NK-92 treated with Interleukin-12 subunit alpha and Interleukin-12 subunit beta, amount 100 ng/mL, for 24 hours (cell line): ENCODE results near the gene ARHGAP4.
A peak's percentile ranks its signal among the peaks of the same experiment; 100 is the strongest.

Source experiments
- DNase-seq: peaks from one replicate; lab custom pipeline; 2025; lab: John Stamatoyannopoulos, UW

ARHGAP4 gene

GRCh38 chrX:153945956-153946943 is 20.2 kb upstream of the ARHGAP4 start:
- no peak for DNase-seq

DNA sequence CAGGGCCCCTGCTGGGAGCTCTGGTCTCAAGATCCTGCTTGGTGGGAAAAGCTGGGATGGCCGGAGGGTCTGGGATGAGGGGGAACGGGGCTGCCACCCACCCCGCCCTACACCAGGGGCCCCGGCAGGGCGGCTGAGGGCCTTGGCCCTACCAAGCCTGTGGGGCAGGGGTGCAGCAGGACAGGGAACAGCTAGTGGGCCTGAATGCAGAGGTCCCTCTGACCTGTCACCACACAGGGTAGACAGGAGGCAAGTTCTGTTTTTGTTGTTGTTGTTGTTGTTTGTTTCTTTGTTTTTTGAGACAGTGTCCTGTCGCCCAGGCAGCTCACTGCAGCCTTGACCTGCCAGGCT is 18.7 kb upstream of the ARHGAP4 start:
- no peak for DNase-seq

DNA sequence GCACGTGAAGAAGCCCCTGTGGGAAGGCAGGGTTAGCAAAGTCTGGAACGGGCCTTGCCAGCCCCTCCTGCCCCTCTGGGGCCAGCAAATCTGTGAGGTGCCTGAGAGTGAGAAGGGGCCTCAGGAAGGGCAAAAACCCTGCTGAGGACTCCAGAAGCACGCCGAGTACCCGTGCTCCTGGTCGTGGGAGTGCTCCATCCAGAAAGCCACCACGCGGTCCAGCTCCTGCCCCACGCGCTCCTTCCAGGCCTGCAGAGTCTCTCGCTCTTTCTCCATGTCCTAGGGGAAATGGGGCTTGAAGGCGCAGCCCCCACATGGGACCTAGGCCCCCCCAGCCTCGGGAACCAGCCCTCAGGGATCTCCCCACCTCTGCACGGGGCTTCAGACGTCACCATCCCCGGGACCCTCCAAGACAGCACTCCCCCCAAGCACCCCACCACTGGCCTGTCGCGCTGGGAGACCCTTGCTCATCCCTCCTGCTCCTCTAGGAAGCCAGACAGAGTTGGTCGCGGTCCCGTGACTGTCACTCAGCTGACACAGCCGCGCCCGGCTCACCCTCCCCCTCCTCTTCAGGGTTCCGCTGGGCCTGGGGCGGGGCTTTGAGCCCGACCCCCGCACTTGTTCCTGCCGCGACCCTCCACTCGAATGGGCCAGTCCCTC is 18.2 kb upstream of the ARHGAP4 start, which contains the start of gene RENBP:
RENBP (minus strand) TSS at position 504 of the 660 bp plus-strand sequence; CDS start at position 471, 33 bp downstream.
- no peak for DNase-seq

- DNase-seq = no peak
Observed at GRCh38 chrX:153941336-153942252, 15.5 kb upstream of the ARHGAP4 start.

DNA sequence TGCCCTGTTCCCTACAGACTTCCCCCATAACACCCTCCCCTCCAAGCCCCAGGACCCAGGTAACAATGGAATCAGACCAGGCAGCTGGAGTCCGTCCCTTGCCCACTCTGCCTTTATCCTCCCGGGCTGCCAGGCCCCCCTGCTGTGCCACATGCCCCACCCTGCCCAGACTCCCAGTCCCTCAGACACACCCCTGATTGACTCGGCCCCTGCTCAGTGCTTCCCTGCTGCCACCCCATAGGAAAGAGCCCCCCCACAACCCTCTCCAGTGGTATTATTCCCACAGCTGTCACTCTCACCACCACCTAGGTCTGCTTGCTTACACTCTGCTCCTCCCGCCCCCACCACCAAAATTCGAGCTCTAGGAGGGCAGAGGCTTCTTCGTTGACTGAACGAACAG is 13.5 kb upstream of the ARHGAP4 start:
- no peak for DNase-seq

DNA sequence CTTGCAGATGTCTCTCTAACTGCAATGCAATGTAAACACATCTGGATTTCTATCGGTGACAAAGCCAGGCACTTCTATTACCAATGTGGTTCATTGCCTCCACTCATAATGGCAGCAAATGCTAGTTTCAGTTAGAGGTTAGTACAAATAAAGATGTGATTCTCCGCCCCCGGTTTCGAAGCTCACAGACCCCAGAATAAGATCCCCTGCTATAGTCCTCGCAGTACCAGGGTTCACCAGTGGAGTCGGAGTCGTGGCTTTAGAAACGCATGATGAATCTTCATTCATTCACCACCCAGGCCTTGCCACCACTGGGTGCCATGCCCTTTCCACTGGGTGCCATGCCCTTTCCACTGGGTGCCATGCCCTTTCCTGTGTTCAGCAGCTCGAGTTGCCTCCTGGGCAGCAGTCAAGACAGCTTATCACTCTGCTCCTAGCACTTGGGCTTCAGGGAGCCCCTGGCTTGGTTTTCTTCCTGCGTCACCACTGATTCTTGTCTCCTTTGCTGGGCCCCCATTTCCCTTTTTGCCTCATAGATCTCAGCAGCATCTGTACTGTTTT is 12.2 kb upstream of the ARHGAP4 start:
- DNase-seq = no peak

DNA sequence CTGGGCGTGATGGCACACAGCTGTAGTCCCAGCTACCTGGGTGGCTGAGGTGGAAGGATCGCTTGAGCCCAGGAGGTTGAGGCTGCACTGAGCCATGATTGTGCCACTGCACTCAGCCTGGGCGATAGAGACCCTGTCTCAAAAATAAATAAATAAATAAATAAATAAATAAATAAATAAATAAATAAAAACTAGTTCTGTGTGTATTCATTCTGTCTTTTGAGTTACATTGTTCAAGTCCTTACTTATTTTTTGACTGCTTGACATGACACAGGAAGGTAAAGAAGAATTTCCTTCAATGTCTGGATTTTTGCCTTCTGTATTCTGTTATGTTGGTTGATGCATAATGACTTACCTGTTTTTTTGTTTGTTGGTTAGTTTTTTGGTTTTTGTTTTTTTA is 11.0 kb upstream of the ARHGAP4 start:
- DNase-seq = no peak

GRCh38 chrX:153935326-153935851 is 9.3 kb upstream of the ARHGAP4 start:
- DNase-seq = no peak

DNA sequence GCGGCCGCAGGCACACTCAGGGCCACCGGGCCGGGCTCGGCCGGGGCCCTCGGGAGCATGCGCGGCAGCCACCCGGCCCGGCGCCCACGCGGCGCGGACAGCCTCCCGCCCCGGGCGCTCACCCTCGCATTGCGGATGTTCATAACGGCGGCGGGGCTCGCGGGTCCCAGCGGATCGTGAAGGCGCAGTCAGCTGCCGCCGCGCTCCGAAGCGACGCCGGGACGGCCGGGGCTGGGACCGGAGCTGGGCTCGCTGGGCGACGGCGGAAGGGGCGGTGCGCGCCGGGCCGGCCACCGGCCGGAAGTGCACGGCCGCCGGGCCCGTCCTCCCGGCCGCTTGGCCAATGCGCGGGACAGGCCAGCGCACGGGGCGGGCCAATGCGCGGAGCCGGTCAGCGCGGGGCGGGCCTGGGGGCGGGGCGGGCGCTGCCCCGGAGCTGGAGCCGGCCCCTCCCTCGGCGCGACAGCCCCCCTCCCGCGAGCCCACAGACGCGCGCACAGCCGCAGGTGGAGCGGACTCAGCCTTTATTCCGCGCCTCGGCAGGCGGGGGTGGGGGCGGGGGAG is 8.8 kb upstream of the ARHGAP4 start, which contains the start of gene NAA10:
NAA10 (minus strand) TSS at position 276 of the 564 bp plus-strand sequence; CDS start at position 143, 133 bp downstream.
- peak; percentile 50 for DNase-seq

GRCh38 chrX:153934148-153934761 is 8.2 kb upstream of the ARHGAP4 start:
- DNase-seq = no peak

GRCh38 chrX:153933748-153934147 is 7.7 kb upstream of the ARHGAP4 start:
- no peak for DNase-seq

- no peak for DNase-seq
Observed at GRCh38 chrX:153932220-153932915, 6.3 kb upstream of the ARHGAP4 start.

DNA sequence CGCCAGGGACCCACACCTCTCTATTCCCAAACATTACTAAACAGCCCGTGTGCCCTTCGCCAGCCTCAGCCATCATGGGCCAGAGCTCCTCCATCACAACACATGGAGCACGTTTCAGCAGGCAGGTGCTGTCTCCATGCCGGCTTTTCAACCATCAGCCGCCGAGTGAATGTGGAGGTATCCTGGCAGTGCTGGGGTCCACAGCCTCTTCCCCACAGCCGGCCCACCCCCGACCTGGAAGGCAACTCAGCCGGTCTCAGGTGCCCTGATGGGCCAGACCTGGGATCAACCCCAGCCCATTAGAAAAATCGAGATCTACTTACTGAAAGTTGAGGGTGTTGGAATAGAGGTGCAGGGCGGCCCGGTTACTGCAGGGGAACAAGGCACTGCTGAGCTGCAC is 5.7 kb upstream of the ARHGAP4 start:
- DNase-seq = no peak

DNA sequence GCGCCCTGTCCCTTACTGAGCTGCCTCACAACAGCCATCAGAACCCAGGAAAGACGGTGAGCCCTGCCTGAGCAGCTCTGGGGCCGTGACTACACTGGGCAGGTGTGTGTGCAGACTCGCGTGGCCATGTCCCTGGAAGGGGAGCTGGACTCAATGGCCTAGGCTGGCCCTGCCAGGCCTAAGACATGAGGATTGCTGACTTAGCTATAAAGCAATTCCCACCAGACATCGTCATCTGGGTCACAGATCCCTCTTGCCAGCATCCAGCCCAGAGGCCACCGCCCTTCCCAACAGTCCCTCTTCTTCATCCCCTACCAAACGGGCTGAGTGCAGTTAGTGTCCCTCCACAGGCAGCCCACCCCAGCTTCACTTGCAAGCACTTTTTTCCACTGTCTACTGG is 5.1 kb upstream of the ARHGAP4 start:
- DNase-seq = no peak

DNA sequence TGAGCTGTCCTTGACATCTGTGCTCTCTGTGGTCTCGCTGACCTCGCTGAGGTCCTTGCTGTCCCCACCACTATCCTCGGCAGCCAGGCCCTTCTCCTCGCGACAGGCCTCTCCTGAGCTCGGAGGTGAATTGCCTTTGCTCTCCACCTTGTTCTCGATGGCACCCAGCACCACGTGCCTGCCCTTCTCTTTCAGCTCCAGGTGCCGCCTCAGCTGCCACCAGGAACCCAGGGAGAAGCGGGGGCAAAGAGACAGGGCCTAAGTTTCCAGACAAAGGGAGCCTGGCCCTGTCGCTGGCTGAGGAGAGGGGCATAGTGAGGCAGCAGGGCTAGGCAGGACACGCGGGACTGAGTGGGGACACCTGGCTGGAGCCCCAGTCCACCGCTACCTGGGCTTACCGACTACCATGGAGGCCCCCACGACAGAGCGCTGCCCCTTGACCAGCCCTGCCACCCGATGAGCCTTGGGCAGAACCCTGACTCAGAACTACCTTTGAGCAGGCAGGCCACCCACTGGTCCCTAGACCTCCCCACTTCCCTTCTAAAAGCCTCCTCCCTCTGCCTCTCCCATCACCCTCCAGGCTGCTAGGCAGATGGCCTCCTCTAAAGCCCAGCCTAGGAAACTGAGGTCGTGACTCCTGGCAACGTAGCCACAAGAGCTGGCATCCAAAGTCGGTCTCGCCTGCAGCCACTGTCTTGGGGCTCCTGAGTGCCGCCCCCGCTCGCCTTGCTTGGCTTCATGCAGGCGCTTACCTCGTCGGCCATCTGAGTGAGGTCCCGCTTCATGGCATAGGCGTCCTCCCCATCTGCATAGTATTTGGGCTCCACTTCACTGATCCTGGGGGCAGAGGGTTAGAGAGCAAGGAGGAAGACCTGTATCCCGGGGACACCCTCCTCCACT is 4.2 kb upstream of the ARHGAP4 start:
- DNase-seq = no peak

DNA sequence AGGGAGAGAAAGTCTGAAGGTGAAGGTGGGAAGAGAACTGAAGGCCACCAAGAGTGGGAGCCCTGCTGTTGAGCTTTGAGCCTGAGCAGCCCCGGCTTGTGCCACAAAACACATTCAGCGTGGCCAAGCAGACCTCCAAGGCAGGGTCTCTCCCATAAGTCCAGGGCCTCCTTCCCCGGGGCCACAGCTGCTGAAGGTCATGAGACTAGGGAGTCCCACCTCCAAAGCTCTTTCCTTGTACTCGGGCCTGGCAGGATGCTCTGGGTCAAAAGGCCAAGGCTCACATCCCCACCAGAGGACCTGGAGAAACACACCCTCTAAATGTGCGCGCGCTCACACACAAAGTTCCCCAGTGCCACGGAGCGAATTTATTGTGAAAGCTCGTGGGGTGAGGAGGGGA is 3.5 kb upstream of the ARHGAP4 start:
- DNase-seq = no peak

DNA sequence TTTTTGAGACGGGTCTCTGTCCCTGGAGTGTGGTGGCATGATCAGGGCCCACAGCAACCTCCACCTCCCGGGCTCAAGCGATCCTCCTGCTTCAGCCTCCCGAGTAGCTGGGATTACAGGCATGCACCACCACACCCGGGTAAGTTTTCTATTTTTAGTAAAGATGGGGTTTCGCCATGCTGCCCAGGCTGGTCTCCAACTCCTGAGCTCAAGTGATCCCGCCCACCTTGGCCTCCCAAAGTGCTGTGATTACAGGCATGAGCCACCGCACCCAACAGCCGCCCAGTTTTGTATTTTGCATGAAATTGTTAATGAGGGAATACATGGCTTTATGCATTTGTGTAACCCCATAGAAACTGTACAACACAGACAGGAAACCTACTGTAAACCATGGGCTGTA is 2.8 kb upstream of the ARHGAP4 start:
- DNase-seq = no peak

- DNase-seq = peak; percentile 98
Observed at GRCh38 chrX:153927922-153928760, 2.1 kb upstream of the ARHGAP4 start.
